CD4-positive, alpha-beta memory T cell (primary cell): Measurements from ENCODE around the gene ZMAT5. TPM values are rescaled to one million over a fixed set of nuclear protein-coding genes. Genes with fewer than 3 reads are reported as not detected.

Experiments used
- CTCF ChIA-PET: fragments of 350-600 bp; sonication (Branson Sonifier 250); formaldehyde crosslinking; loops from one replicate; lab custom pipeline; 2021; ENCODE audit warnings: inconsistent platforms; ENCODE audit not compliant: partially characterized antibody; lab: Charles Lee
- POLR2A ChIA-PET: fragments of 350-600 bp; sonication (Branson Sonifier 250); formaldehyde crosslinking; loops from one replicate; lab custom pipeline; 2021; ENCODE audit not compliant: partially characterized antibody; lab: Charles Lee
- DNase-seq, 5 donors: peaks; one replicate each; pipeline versions ENCODE4 v3.0.0 to v3.0.0-alpha.2; 2020 to 2022; ENCODE audit warnings: mixed read lengths in 1 of 5
- H3K27ac ChIP-seq: one replicate; pipeline ENCODE4 v1.7.0; 2013; ENCODE audit warnings: low read depth, low read length
- H3K27me3 ChIP-seq: 2 replicates; pipeline ENCODE4 v1.7.0; 2013; ENCODE audit warnings: mild to moderate bottlenecking, low read length, moderate library complexity; ENCODE audit not compliant: insufficient read depth
- H3K36me3 ChIP-seq: 2 replicates; pipeline ENCODE4 v1.7.0; 2013; ENCODE audit warnings: mild to moderate bottlenecking, low read length, moderate library complexity; ENCODE audit not compliant: insufficient read depth
- H3K4me1 ChIP-seq: 2 replicates; pipeline ENCODE4 v1.7.0; 2013; ENCODE audit warnings: mild to moderate bottlenecking, low read length, moderate library complexity; ENCODE audit not compliant: insufficient read depth
- H3K4me3 ChIP-seq, 2 donors: one replicate each; pipeline ENCODE4 v1.7.0; 2013; ENCODE audit warnings: low read length in 2 of 2, mild to moderate bottlenecking in 1 of 2
- H3K9me3 ChIP-seq, 2 donors: one replicate each; pipeline ENCODE4 v1.7.0; 2013; ENCODE audit warnings: low read length in 2 of 2, control low read depth in 1 of 2; ENCODE audit not compliant: control insufficient read depth in 1 of 2
- H3K27ac Mint-ChIP-seq, 7 donors: one replicate each; pipeline ENCODE4 v1.8.0; 2020 to 2021; ENCODE audit warnings: mixed read lengths in 7 of 7, mild to moderate bottlenecking in 6 of 7, inconsistent platforms in 3 of 7, moderate library complexity in 3 of 7
- H3K27me3 Mint-ChIP-seq, 2 donors: one replicate each; pipeline ENCODE4 v1.8.0; 2020 to 2021; ENCODE audit warnings: mixed read lengths in 2 of 2
- H3K36me3 Mint-ChIP-seq, 2 donors: one replicate each; pipeline ENCODE4 v1.8.0; 2020 to 2021; ENCODE audit warnings: mixed read lengths in 2 of 2, inconsistent platforms in 1 of 2, mild to moderate bottlenecking in 1 of 2
- H3K4me1 Mint-ChIP-seq, 4 donors: one replicate each; pipeline ENCODE4 v1.8.0; 2020 to 2021; ENCODE audit warnings: mixed read lengths in 4 of 4, mild to moderate bottlenecking in 1 of 4
- H3K4me3 Mint-ChIP-seq, 8 donors: one replicate each; pipeline ENCODE4 v1.8.0; 2020 to 2021; ENCODE audit warnings: mixed read lengths in 8 of 8, mild to moderate bottlenecking in 7 of 8, moderate library complexity in 6 of 8, inconsistent platforms in 3 of 8
- H3K9me3 Mint-ChIP-seq, 8 donors: one replicate each; pipeline ENCODE4 v1.8.0; 2020 to 2021; ENCODE audit warnings: mixed read lengths in 8 of 8, mild to moderate bottlenecking in 5 of 8, inconsistent platforms in 3 of 8, moderate library complexity in 1 of 8
- intact Hi-C: fragments of 100-400 bp; cut with micrococcal nuclease; formaldehyde crosslinking; loops from one replicate; pipeline ENCODE4 v1.15.1; 2023
- polyA plus RNA-seq, 2 donors: library from polyadenylated mRNA; unstranded; fragments of 300-500 nt; fragmentation: Illumina TruSeq; gene quantifications; one replicate each; pipeline ENCODE4 v1.2.3, GENCODE V29; 2021
- total RNA-seq, 2 experiments: library from RNA; stranded (reverse); gene quantifications; one replicate each; pipeline ENCODE4 v1.2.3, GENCODE V29; 2021

Gene ZMAT5
- total and polyA plus RNA-seq, 4 experiments from 2014 or later: 16.3 to 67.7 (median 31.3) TPM

GRCh38 chr22:29788339-29789279, 21.8 kb upstream of the ZMAT5 start:
- no peaks in the 10 kb centered on the region for H3K4me1 ChIP-seq
- H3K4me3 ChIP-seq: no peak overlapping the region
- H3K4me3 Mint-ChIP-seq: no peak overlapping the region
- ChIA-PET POLR2A (no interaction called here), CTCF (interaction anchor here (0.5 kb wide), 1 partner anchor 32 kb away, joined by 3 read pairs; no protein-coding TSS in a partner anchor)
- H3K27me3 Mint-ChIP-seq: no peaks in the 10 kb centered on the region
- intact Hi-C loops: no loop called here
- DNase-seq: no peak
- peaks cover 35% of the 10 kb centered on the region for H3K36me3 ChIP-seq
- no peaks in the 10 kb centered on the region for H3K4me1 Mint-ChIP-seq
- H3K27ac ChIP-seq: no peak overlapping the region
- no peak overlapping the region for H3K27ac Mint-ChIP-seq
- no peaks in the 10 kb centered on the region for H3K9me3 Mint-ChIP-seq
- H3K27me3 ChIP-seq: no peaks in the 10 kb centered on the region
- H3K36me3 Mint-ChIP-seq: peaks cover 29 to 56% of the 10 kb centered on the region in 2 donors
- no peaks in the 10 kb centered on the region for H3K9me3 ChIP-seq

GRCh38 chr22:29787371-29787980, 20.7 kb upstream of the ZMAT5 start:
- Mint-ChIP-seq H3K9me3 (no peaks in the 10 kb centered on the region), H3K4me1 (no peaks in the 10 kb centered on the region), H3K27me3 (no peaks in the 10 kb centered on the region), H3K36me3 (peaks cover 26 to 46% of the 10 kb centered on the region in 2 donors), H3K4me3 (no peak overlapping the region), H3K27ac (peak overlapping the region in 1 of 7 donors; percentile 12)
- DNase-seq: no peak
- CTCF ChIA-PET: no interaction called here
- POLR2A ChIA-PET: no interaction called here
- H3K9me3 ChIP-seq: no peaks in the 10 kb centered on the region
- no peaks in the 10 kb centered on the region for H3K4me1 ChIP-seq
- no peak overlapping the region for H3K27ac ChIP-seq
- no peaks in the 10 kb centered on the region for H3K27me3 ChIP-seq
- no peak overlapping the region for H3K4me3 ChIP-seq
- intact Hi-C loops: no loop called here
- H3K36me3 ChIP-seq: peaks cover 24% of the 10 kb centered on the region

GRCh38 chr22:29786031-29786430, 19.2 kb upstream of the ZMAT5 start:
- Mint-ChIP-seq H3K4me3 (no peak overlapping the region), H3K4me1 (no peaks in the 10 kb centered on the region), H3K27me3 (no peaks in the 10 kb centered on the region), H3K27ac (peak overlapping the region in 1 of 7 donors; percentile 62), H3K36me3 (peaks cover 20 to 34% of the 10 kb centered on the region in 2 donors), H3K9me3 (no peaks in the 10 kb centered on the region)
- Histone ChIP-seq H3K9me3 (no peaks in the 10 kb centered on the region), H3K27ac (no peak overlapping the region), H3K4me3 (no peak overlapping the region), H3K4me1 (no peaks in the 10 kb centered on the region), H3K36me3 (peaks cover 14% of the 10 kb centered on the region), H3K27me3 (no peaks in the 10 kb centered on the region)
- intact Hi-C loops: no loop called here
- ChIA-PET CTCF (no interaction called here), POLR2A (no interaction called here)
- DNase-seq: no peak

- intact Hi-C loops: no loop called here
- H3K27ac ChIP-seq: no peak overlapping the region
- no peaks in the 10 kb centered on the region for H3K9me3 ChIP-seq
- peaks cover 4% of the 10 kb centered on the region for H3K36me3 ChIP-seq
- Mint-ChIP-seq H3K36me3 (peaks cover 14 to 22% of the 10 kb centered on the region in 2 donors), H3K9me3 (no peaks in the 10 kb centered on the region), H3K27ac (no peak overlapping the region), H3K4me3 (peak overlapping the region in 1 of 8 donors; percentile 49), H3K27me3 (no peaks in the 10 kb centered on the region), H3K4me1 (no peaks in the 10 kb centered on the region)
- H3K4me1 ChIP-seq: no peaks in the 10 kb centered on the region
- no peak overlapping the region for H3K4me3 ChIP-seq
- no peak for DNase-seq
- H3K27me3 ChIP-seq: no peaks in the 10 kb centered on the region
- ChIA-PET POLR2A (no interaction called here), CTCF (interaction anchor here (0.6 kb wide), 1 partner anchor 200 kb away, joined by 3 read pairs; no protein-coding TSS in a partner anchor)
Measured at GRCh38 chr22:29784451-29785361, 17.9 kb upstream of the ZMAT5 start.

GRCh38 chr22:29782061-29782845, 15.4 kb upstream of the ZMAT5 start:
- Mint-ChIP-seq H3K27ac (no peak overlapping the region), H3K9me3 (no peaks in the 10 kb centered on the region), H3K36me3 (peaks cover 0 to 1% of the 10 kb centered on the region in 2 donors), H3K4me1 (no peaks in the 10 kb centered on the region), H3K4me3 (no peak overlapping the region), H3K27me3 (no peaks in the 10 kb centered on the region)
- Histone ChIP-seq H3K36me3 (no peaks in the 10 kb centered on the region), H3K4me3 (no peak overlapping the region), H3K4me1 (no peaks in the 10 kb centered on the region), H3K9me3 (no peaks in the 10 kb centered on the region), H3K27ac (no peak overlapping the region), H3K27me3 (no peaks in the 10 kb centered on the region)
- no peak for DNase-seq
- ChIA-PET CTCF (no interaction called here), POLR2A (no interaction called here)
- intact Hi-C loops: no loop called here

GRCh38 chr22:29780748-29781676, 14.2 kb upstream of the ZMAT5 start:
- H3K9me3 ChIP-seq: no peaks in the 10 kb centered on the region
- H3K4me3 Mint-ChIP-seq: peak overlapping the region in 1 of 8 donors; percentile 25
- H3K27ac ChIP-seq: no peak overlapping the region
- no peaks in the 10 kb centered on the region for H3K4me1 Mint-ChIP-seq
- H3K9me3 Mint-ChIP-seq: no peaks in the 10 kb centered on the region
- ChIA-PET CTCF (no interaction called here), POLR2A (no interaction called here)
- H3K27me3 ChIP-seq: no peaks in the 10 kb centered on the region
- H3K36me3 ChIP-seq: no peaks in the 10 kb centered on the region
- H3K4me3 ChIP-seq: no peak overlapping the region
- no peaks in the 10 kb centered on the region for H3K27me3 Mint-ChIP-seq
- DNase-seq: no peak
- no peaks in the 10 kb centered on the region for H3K36me3 Mint-ChIP-seq
- intact Hi-C loops: no loop called here
- peak overlapping the region in 2 of 7 donors; percentile 42 to 47 for H3K27ac Mint-ChIP-seq
- H3K4me1 ChIP-seq: no peaks in the 10 kb centered on the region
